ENCODE data around the gene DPH3. TPM values are rescaled to one million over a fixed set of nuclear protein-coding genes. Genes with fewer than 3 reads are reported as not detected.

DPH3 gene
- polyA plus RNA-seq (2011; rRNA removed) (34.7 and 37.5 TPM in 2 replicates), polyA plus RNA-seq (2017; fragmentation: RNase III; extraction: RNeasy Plus Mini Kit Qiagen cat#74134 plus additional on column Dnase treatment) (20.3 to 21.8 TPM (median 20.5 TPM) in 3 replicates), polyA minus RNA-seq (2011; rRNA and poly(A)+ RNA removed) (10.4 and 11.5 TPM in 2 replicates)
- 7.3 and 7.4 TPM in 2 replicates for polyA plus RNA-seq (2012; cell fraction: cytosol; rRNA removed)
- 1.7 and 2.7 TPM in 2 replicates for polyA plus RNA-seq (2012; cell fraction: nucleus; rRNA removed)

- ChIA-PET CTCF (interaction anchor here (0.6 to 6.7 kb wide), 10 partner anchors 13 to 289 kb away, joined by 3 to 41 read pairs (median 4); no protein-coding TSS in a partner anchor), POLR2A (interaction anchor here (0.6 to 1.7 kb wide), 4 partner anchors 12 to 532 kb away, joined by 3 to 7 read pairs (median 4); partner anchors contain the start of gene ANKRD28)
- H3K9me3 ChIP-seq = no peaks in the 10 kb centered on the region
- H3K4me3 ChIP-seq = peak within 1 kb of the TSS; percentile 95
- H3K4me1 ChIP-seq = peaks cover 19% of the 10 kb centered on the region
- DNase-seq (ENCODE audit: low read depth in 1 of 2, low spot score in 1 of 2) (peak; percentile 97 to 99), ATAC-seq (peak; percentile 99), FAIRE-seq (no peak)
- peak within 1 kb of the TSS; percentile 84 for H3K4me2 ChIP-seq
- 1% methylated on average over 52 of the region's 61 CpGs for WGBS (ENCODE audit: missing lambda C conversion rate)
- peak within 1 kb of the TSS; percentile 85 to 88 for H3K27ac ChIP-seq
- TF ChIP-seq HDAC2 (IDR thresholded peaks at IDR 0.05) (no peak), PHF8 (IDR thresholded peaks at IDR 0.05; ENCODE audit: borderline replicate concordance, low read depth) (peak; percentile 21; the same call in 1 of the 2 replicates), ESRRA (IDR thresholded peaks at IDR 0.05; ENCODE audit: borderline replicate concordance, low read length) (peak; percentile 33; the same call in 1 of the 2 replicates), CEBPB (IDR thresholded peaks at IDR 0.05) (peak in 1 of 2 experiments; percentile 17; a peak in 1 of 4 replicates), POLR2A (IDR thresholded peaks at IDR 0.05; ENCODE audit: low read length) (peak; percentile 75), E2F6 (IDR thresholded peaks at IDR 0.05; ENCODE audit: borderline replicate concordance, low read depth) (0 out of 2 replicates have a peak, but pooled peaks have one; percentile 38), MYC (IDR thresholded peaks at IDR 0.05; ENCODE audit: borderline replicate concordance, low read length) (0 out of 2 replicates have a peak, but pooled peaks have one; percentile 53), USF2 (IDR thresholded peaks at IDR 0.05) (no peak), MAX (IDR thresholded peaks at IDR 0.05) (peak; percentile 76; the same call in 1 of the 2 replicates), RFX5 (IDR thresholded peaks at IDR 0.05) (peak; percentile 74), TFCP2L1 (CRISPR knock-in tag; IDR thresholded peaks at IDR 0.05) (no peak), JUN (IDR thresholded peaks at IDR 0.05) (peak in 1 of 2 experiments; percentile 58; a peak in 2 of 5 replicates), NFE2L2 (conservative IDR thresholded peaks at IDR 0.05; ENCODE audit: low read length) (no peak), MAFK (IDR thresholded peaks at IDR 0.05; ENCODE audit: partially characterized antibody) (peak; percentile 54), KDM5A (IDR thresholded peaks at IDR 0.05) (peak; percentile 55)
Measured at GRCh38 chr3:16264708-16265454, at the start of gene DPH3, which contains the start of gene OXNAD1. Gene DPH3, minus strand, starts transcription at chr3:16264943. Its CDS starts 67 bp downstream, at chr3:16264876. Gene OXNAD1, plus strand, starts transcription at chr3:16265212. Its CDS starts 5,741 bp downstream, at chr3:16270953.

- Histone ChIP-seq H3K4me3 (no peak overlapping the region), H3K9me3 (no peaks in the 10 kb centered on the region), H3K27ac (no peak overlapping the region), H3K4me1 (no peaks in the 10 kb centered on the region), H3K4me2 (no peak overlapping the region)
- no peak for ATAC-seq
- CTCF ChIA-PET = interaction anchor here (2.5 kb wide), 1 partner anchor 23 kb away, joined by 10 read pairs; no protein-coding TSS in a partner anchor
- POLR2A ChIA-PET = no interaction called here
- DNase-seq (ENCODE audit: low read depth in 1 of 2, low spot score in 1 of 2) = no peak
- WGBS (ENCODE audit: missing lambda C conversion rate) = 93% methylated on average over 5 of the region's 5 CpGs
- no peak for FAIRE-seq
- TF ChIP-seq FOXS1 (CRISPR knock-in tag; IDR thresholded peaks at IDR 0.05) = no peak
- TF ChIP-seq CBX2 (IDR thresholded peaks at IDR 0.05; ENCODE audit: borderline replicate concordance, low read depth) = no peak
- no peak for TF ChIP-seq CBX8 (IDR thresholded peaks at IDR 0.05)
- TF ChIP-seq ZC3H11A (IDR thresholded peaks at IDR 0.05) = no peak
- no peak for TF ChIP-seq RCOR1 (IDR thresholded peaks at IDR 0.05; ENCODE audit: low read depth, low read length)
- TF ChIP-seq E2F6 (IDR thresholded peaks at IDR 0.05; ENCODE audit: borderline replicate concordance, low read depth) = no peak
- TF ChIP-seq EHF (CRISPR knock-in tag; IDR thresholded peaks at IDR 0.05) = no peak
- TF ChIP-seq CEBPB (IDR thresholded peaks at IDR 0.05) = no peak
- no peak for TF ChIP-seq ZSCAN20 (CRISPR knock-in tag; IDR thresholded peaks at IDR 0.05)
- TF ChIP-seq FOSL2 (IDR thresholded peaks at IDR 0.05) = no peak
- TF ChIP-seq FOSL2 (CRISPR knock-in tag; IDR thresholded peaks at IDR 0.05) = no peak
- TF ChIP-seq HDAC2 (IDR thresholded peaks at IDR 0.05) = no peak
- no peak for TF ChIP-seq EP300 (IDR thresholded peaks at IDR 0.05)
- no peak for TF ChIP-seq GATA3 (IDR thresholded peaks at IDR 0.05; ENCODE audit: borderline replicate concordance)
- TF ChIP-seq JUN (IDR thresholded peaks at IDR 0.05) = no peak
- TF ChIP-seq REST (IDR thresholded peaks at IDR 0.05) = no peak
- TF ChIP-seq NR3C1 (IDR thresholded peaks at IDR 0.05) = no peak
Measured at GRCh38 chr3:16313886-16314645, 49.3 kb upstream of the DPH3 start.
